ENCODE measurements around the gene SP1. TPM values are rescaled to one million over a fixed set of nuclear protein-coding genes. Genes with fewer than 3 reads are reported as not detected.
A peak's percentile ranks its signal among the peaks of the same experiment; 100 is the strongest.

Gene SP1
- total RNA-seq, 1 experiment from 2014 or later: 76.8 TPM

- H2BK20ac ChIP-seq (ENCODE audit: low read depth, low read length, poor library complexity, severe bottlenecking): no peak overlapping the region
- Mint-ChIP-seq H3K36me3 (ENCODE audit: insufficient read depth in 1 of 3, low read depth in 3 of 3) (peaks cover 87 to 98% (median 98%) of the 10 kb centered on the region in 3 experiments), H3K27ac (peak overlapping the region in 1 of 3 experiments; percentile 84; a peak in 3 of 7 replicates), H3K9me3 (no peaks in the 10 kb centered on the region), H3K4me3 (no peak overlapping the region), H3K4me1 (peaks cover 51 to 77% of the 10 kb centered on the region in 2 experiments), H3K27me3 (ENCODE audit: low read depth) (no peaks in the 10 kb centered on the region)
- DNase-seq: no peak
- H3K23ac ChIP-seq (ENCODE audit: insufficient read length, low read depth, low read length): no peak overlapping the region
- H3K9ac ChIP-seq (ENCODE audit: extremely low read depth, insufficient read length, low read length): no peak overlapping the region
- no peak overlapping the region for H4K91ac ChIP-seq (ENCODE audit: insufficient read length, low read depth, low read length)
- 100% methylated on average over 2 of the region's 5 CpGs for WGBS (ENCODE audit: extremely low coverage, insufficient read length, low lambda C conversion rate)
- H3K4me2 ChIP-seq (ENCODE audit: insufficient read depth, insufficient read length, low read length): no peak overlapping the region
- no peak overlapping the region for H4K8ac ChIP-seq (replicated peaks; ENCODE audit: insufficient read length, low read depth, low read length)
- H3K4me1 ChIP-seq (ENCODE audit: insufficient read depth, low read length): no peaks in the 10 kb centered on the region
- H2AFZ ChIP-seq (ENCODE audit: low read length): no peak overlapping the region
- no peaks in the 10 kb centered on the region for H3K27me3 ChIP-seq (ENCODE audit: insufficient read depth, low read length)
- no peak overlapping the region for H2BK5ac ChIP-seq (ENCODE audit: insufficient read length, low read length)
- H3K4ac ChIP-seq (ENCODE audit: low read depth, low read length): no peak overlapping the region
- no peak overlapping the region for H2BK12ac ChIP-seq (ENCODE audit: insufficient read length, low read depth, low read length)
- peaks cover 22% of the 10 kb centered on the region for H3K79me1 ChIP-seq (ENCODE audit: insufficient read depth, low read depth, low read length, poor library complexity, severe bottlenecking)
- H3T11ph ChIP-seq (ENCODE audit: low read length): no peak overlapping the region
- no peak overlapping the region for H2AK5ac ChIP-seq (ENCODE audit: insufficient read length, low read length)
- no peak overlapping the region for H4K5ac ChIP-seq (ENCODE audit: insufficient read length, low read depth, low read length)
- H3K9me3 ChIP-seq (ENCODE audit: control insufficient read depth, low read depth, low read length): no peaks in the 10 kb centered on the region
- no peak overlapping the region for H2BK120ac ChIP-seq (ENCODE audit: low read depth, low read length, poor library complexity, severe bottlenecking)
- no peak overlapping the region for H3K18ac ChIP-seq (ENCODE audit: insufficient read length, low read depth, low read length)
- no peaks in the 10 kb centered on the region for H3K23me2 ChIP-seq (ENCODE audit: insufficient read length, low read depth, low read length, poor library complexity, severe bottlenecking)
- peaks cover 3% of the 10 kb centered on the region for H3K79me2 ChIP-seq (ENCODE audit: insufficient read depth, low read length)
- no peak overlapping the region for H3K14ac ChIP-seq (ENCODE audit: insufficient read depth, low read length)
- no peaks in the 10 kb centered on the region for H4K20me1 ChIP-seq (ENCODE audit: control insufficient read depth, insufficient read depth, insufficient read length)
- H3K27ac ChIP-seq (ENCODE audit: insufficient read length, low read depth, low read length): no peak overlapping the region
- TF ChIP-seq, protein P1, sequence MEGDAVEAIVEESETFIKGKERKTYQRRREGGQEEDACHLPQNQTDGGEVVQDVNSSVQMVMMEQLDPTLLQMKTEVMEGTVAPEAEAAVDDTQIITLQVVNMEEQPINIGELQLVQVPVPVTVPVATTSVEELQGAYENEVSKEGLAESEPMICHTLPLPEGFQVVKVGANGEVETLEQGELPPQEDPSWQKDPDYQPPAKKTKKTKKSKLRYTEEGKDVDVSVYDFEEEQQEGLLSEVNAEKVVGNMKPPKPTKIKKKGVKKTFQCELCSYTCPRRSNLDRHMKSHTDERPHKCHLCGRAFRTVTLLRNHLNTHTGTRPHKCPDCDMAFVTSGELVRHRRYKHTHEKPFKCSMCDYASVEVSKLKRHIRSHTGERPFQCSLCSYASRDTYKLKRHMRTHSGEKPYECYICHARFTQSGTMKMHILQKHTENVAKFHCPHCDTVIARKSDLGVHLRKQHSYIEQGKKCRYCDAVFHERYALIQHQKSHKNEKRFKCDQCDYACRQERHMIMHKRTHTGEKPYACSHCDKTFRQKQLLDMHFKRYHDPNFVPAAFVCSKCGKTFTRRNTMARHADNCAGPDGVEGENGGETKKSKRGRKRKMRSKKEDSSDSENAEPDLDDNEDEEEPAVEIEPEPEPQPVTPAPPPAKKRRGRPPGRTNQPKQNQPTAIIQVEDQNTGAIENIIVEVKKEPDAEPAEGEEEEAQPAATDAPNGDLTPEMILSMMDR (conservative IDR thresholded peaks at IDR 0.05): no peak
- H2BK15ac ChIP-seq (ENCODE audit: low read depth, low read length): no peak overlapping the region
- H3K56ac ChIP-seq (ENCODE audit: insufficient read length, low read depth, low read length): no peak overlapping the region
Measured at GRCh38 chr12:53463802-53464560, 84.0 kb downstream of the SP1 start.

Measured in H9 (cell line).